Measurements from ENCODE around the gene CCNE1.

DNA sequence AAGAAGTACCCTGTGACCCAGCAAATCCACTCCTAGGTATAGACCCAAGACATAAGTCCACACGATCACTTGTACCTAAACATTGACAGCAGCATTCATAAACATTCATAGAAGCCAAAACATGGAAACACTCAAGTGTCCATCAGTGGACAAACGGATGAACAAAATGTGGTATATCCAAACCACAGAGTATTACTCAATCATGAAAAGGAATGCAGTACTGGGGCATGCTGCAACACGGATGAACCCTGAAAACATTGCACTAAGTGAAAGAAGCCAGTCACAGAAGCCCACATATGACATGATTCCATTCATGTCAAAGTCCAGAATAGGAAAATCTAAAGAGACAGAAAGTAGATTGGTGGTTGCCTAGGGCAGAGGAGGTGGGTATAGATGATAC, 22.8 kb upstream of the CCNE1 start:
- TF ChIP-seq EZH2phosphoT487 (IDR thresholded peaks at IDR 0.05; ENCODE audit: borderline replicate concordance) (no peak), CTCF (conservative IDR thresholded peaks at IDR 0.05; ENCODE audit: low read length) (no peak)
